ENCODE results near the gene LDHA. TPM values are rescaled to one million over a fixed set of nuclear protein-coding genes. Genes with fewer than 3 reads are reported as not detected.
A peak's percentile ranks its signal among the peaks of the same experiment; 100 is the strongest.

LDHA gene
- total and polyA plus RNA-seq, 7 donors, result 254 to 1,038 (median 867) TPM

GRCh38 chr11:18375941-18376340 lies 18.4 kb upstream of the LDHA start:
- Histone ChIP-seq H3K9me3 (no peaks in the 10 kb centered on the region), H3K4me3 (no peak overlapping the region), H3K27ac (no peak overlapping the region), H3K36me3 (ENCODE audit: insufficient read depth in 1 of 2, low read depth in 1 of 2) (no peaks in the 10 kb centered on the region), H3K27me3 (ENCODE audit: insufficient read depth in 3 of 3, low read length in 2 of 3) (no peaks in the 10 kb centered on the region), H3K4me1 (no peaks in the 10 kb centered on the region)
- WGBS, 3 donors, result 92 to 100% (median 100%) methylated on average over 1 of the region's 1 CpG
- no peak for TF ChIP-seq CTCF (IDR thresholded peaks at IDR 0.05)
- intact Hi-C loops (cut with DNase I), result no loop called here
- DNase-seq (no peak), ATAC-seq (no peak)

- Histone ChIP-seq H3K9me3 (no peaks in the 10 kb centered on the region), H3K4me3 (no peak overlapping the region), H3K4me1 (peaks cover 18% of the 10 kb centered on the region), H3K27me3 (ENCODE audit: insufficient read depth in 3 of 3, low read length in 2 of 3) (no peaks in the 10 kb centered on the region), H3K36me3 (ENCODE audit: insufficient read depth in 1 of 2, low read depth in 1 of 2) (no peaks in the 10 kb centered on the region), H3K27ac (no peak overlapping the region)
- 56 to 90% (median 58%) methylated on average over 2 of the region's 2 CpGs for whole genome bisulfite sequencing, 3 donors
- ATAC-seq (no peak), DNase-seq (no peak)
- TF ChIP-seq CTCF (IDR thresholded peaks at IDR 0.05), result no peak
- intact Hi-C loops (cut with DNase I), result no loop called here
Measured at GRCh38 chr11:18379201-18379600, 15.2 kb upstream of the LDHA start.

GRCh38 chr11:18383388-18384156 lies 10.8 kb upstream of the LDHA start:
- TF ChIP-seq CTCF (IDR thresholded peaks at IDR 0.05), result no peak
- peak; percentile 91 to 96 (median 94) for ATAC-seq
- peak; percentile 82 to 89 for DNase-seq

GRCh38 chr11:18384157-18384641 lies 10.2 kb upstream of the LDHA start:
- ATAC-seq, result peak; percentile 71 to 86 (median 78)
- Histone ChIP-seq H3K27me3 (ENCODE audit: insufficient read depth in 3 of 3, low read length in 2 of 3) (no peaks in the 10 kb centered on the region), H3K4me1 (peaks cover 28% of the 10 kb centered on the region), H3K36me3 (ENCODE audit: insufficient read depth in 1 of 2, low read depth in 1 of 2) (no peaks in the 10 kb centered on the region), H3K9me3 (no peaks in the 10 kb centered on the region), H3K4me3 (peak overlapping the region; percentile 37), H3K27ac (peak overlapping the region; percentile 99)
- intact Hi-C loops (cut with DNase I), result no loop called here
- peak; percentile 64 to 74 for DNase-seq
- no peak for TF ChIP-seq CTCF (IDR thresholded peaks at IDR 0.05)
- WGBS, 3 donors, result 6 to 18% (median 16%) methylated on average over 3 of the region's 3 CpGs

More at GRCh38 chr11:18383388-18384156, 10.8 kb upstream of the LDHA start:
- H3K27me3 ChIP-seq (ENCODE audit: insufficient read depth in 3 of 3, low read length in 2 of 3), result no peaks in the 10 kb centered on the region
- H3K4me1 ChIP-seq, result peaks cover 28% of the 10 kb centered on the region
- peak overlapping the region; percentile 99 for H3K27ac ChIP-seq
- no peaks in the 10 kb centered on the region for H3K36me3 ChIP-seq (ENCODE audit: insufficient read depth in 1 of 2, low read depth in 1 of 2)
- peak overlapping the region; percentile 37 for H3K4me3 ChIP-seq
- intact Hi-C loops (cut with DNase I), result no loop called here
- no peaks in the 10 kb centered on the region for H3K9me3 ChIP-seq
- WGBS, 3 donors, result 9 to 30% (median 13%) methylated on average over 8 to 9 of the region's 9 CpGs
